Upper lobe of left lung (tissue), 6 donors: ENCODE measurements around the gene ABR. TPM values are rescaled to one million over a fixed set of nuclear protein-coding genes. Genes with fewer than 3 reads are reported as not detected.

Experiments used
- ATAC-seq, 2 donors: fragments of 200-7000 bp; cut with Tn5 transposase; one replicate each; pipeline ENCODE4 v1.9.1; 2022; ENCODE audit warnings: mild to moderate bottlenecking in 2 of 2, moderate library complexity in 2 of 2; ENCODE audit not compliant: low FRiP score in 2 of 2
- DNase-seq, 2 donors: peaks; one replicate each; pipeline ENCODE4 v3.0.0-alpha.2; 2019 to 2020
- H3K27ac ChIP-seq, 4 donors: fragments of 200-600 bp; sonication (generic); one replicate each; pipeline ENCODE4 v1.5.1; 2016 to 2019
- H3K27me3 ChIP-seq, 4 donors: fragments of 200-600 bp; sonication (generic); one replicate each; pipeline ENCODE4 v1.5.1; 2017 to 2019
- H3K36me3 ChIP-seq, 4 donors: fragments of 200-600 bp; sonication (generic); one replicate each; pipeline ENCODE4 v1.5.1; 2016 to 2019
- H3K4me1 ChIP-seq, 4 donors: fragments of 200-600 bp; sonication (generic); one replicate each; pipeline ENCODE4 v1.5.1; 2018 to 2019
- H3K4me3 ChIP-seq, 4 donors: fragments of 200-600 bp; sonication (generic); one replicate each; pipeline ENCODE4 v1.5.1; 2017 to 2019; ENCODE audit warnings: mild to moderate bottlenecking in 2 of 4, moderate library complexity in 1 of 4
- H3K9me3 ChIP-seq, 4 donors: fragments of 200-600 bp; sonication (generic); one replicate each; pipeline ENCODE4 v1.5.1; 2018 to 2019
- EP300 ChIP-seq, 4 donors: sonication (generic); formaldehyde crosslinking; IDR thresholded peaks; one replicate each; pipeline ENCODE4 v1.5.1; 2017; ENCODE audit warnings: antibody characterized with exemption in 4 of 4, control low read depth in 2 of 4
- POLR2A ChIP-seq, 4 donors: fragments of 450-650 bp; IDR thresholded peaks; one replicate each; pipeline ENCODE4 v1.5.1; 2016 to 2017; ENCODE audit warnings: antibody characterized with exemption in 4 of 4, mild to moderate bottlenecking in 2 of 4
- POLR2AphosphoS5 ChIP-seq, 2 donors: sonication (generic); formaldehyde crosslinking; IDR thresholded peaks; one replicate each; pipeline ENCODE4 v1.5.1; 2017; ENCODE audit warnings: antibody characterized with exemption in 2 of 2
- WGBS, 2 donors: methylation state at CpG; one replicate each; pipeline ENCODE4 v1.1.5; 2017 to 2018; 5-methylcytosine and 5-hydroxymethylcytosine counted together
- total RNA-seq, 6 donors: library from RNA; depleted of rRNA in 4 of 6; stranded (reverse); fragments of >200 nt in 4 of 6; gene quantifications; one replicate each; pipeline versions ENCODE4 v1.1.0 to v1.2.1, GENCODE V29; 2016 to 2021
- TF ChIP-seq, protein P1 (sequence below), 6 experiments: fragments of 450-650 bp in 4 of 6; fragments of 200-600 bp in 2 of 6; sonication (generic) in 2 of 6; IDR thresholded peaks; one replicate each; pipeline ENCODE4 v1.5.1; 2016 to 2019; ENCODE audit warnings: antibody characterized with exemption in 6 of 6
- donor health status: DM: no; HTN: no; CAD: no; lungs with moderate emphysema.
- donor health status: DM: no; HTN: yes; CAD: no; lungs with severe emphysema.

The ABR gene
- total RNA-seq, 6 donors from 2014 or later = 117 to 645 (median 206) TPM

DNA sequence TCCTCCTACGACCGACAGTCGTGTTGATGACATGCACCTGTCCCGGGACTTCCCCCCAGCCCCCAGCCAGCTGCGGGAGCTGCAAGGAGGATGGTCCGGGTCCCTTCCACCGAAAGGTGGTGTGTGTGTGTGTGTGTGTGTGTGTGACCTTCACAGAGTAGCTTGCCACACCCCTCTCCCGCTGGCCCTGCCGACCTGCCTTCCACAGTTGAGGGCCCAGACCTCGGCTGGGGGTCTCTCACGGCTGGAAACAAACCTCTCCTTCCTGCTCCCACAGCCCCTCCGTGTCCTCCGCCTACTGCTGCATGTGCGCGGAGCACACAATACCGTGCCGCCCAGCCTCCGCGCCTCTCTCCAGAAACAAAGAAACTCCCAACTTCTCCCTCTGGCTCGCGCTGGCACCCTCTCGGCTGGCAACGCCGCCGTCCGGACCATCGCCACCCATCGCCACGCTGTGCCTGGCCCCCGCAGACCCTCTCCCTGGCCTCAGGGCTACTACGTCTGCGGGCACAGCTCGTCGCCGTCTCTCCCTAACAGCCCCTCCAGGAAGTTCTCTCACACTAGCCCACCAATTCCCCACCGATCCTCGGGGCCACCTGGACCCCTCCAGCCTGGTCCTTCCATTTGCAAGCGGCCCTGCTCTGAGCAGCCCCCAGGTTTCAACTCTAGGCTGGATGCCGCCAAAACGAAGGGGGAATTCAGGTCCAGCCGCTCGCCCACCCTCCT, 101.6 kb downstream of the ABR start:
- Histone ChIP-seq H3K4me1 (peaks cover 27 to 35% (median 31%) of the 10 kb centered on the region in 4 donors), H3K4me3 (no peak overlapping the region), H3K36me3 (peaks cover 3 to 79% (median 44%) of the 10 kb centered on the region in 4 donors), H3K27me3 (no peaks in the 10 kb centered on the region), H3K9me3 (no peaks in the 10 kb centered on the region), H3K27ac (no peak overlapping the region)
- DNase-seq (peak in 1 of 2 donors; percentile 78), ATAC-seq (no peak)
- TF ChIP-seq EP300 (IDR thresholded peaks at IDR 0.05) = no peak
- no peak for TF ChIP-seq POLR2A (IDR thresholded peaks at IDR 0.05)
- TF ChIP-seq, protein P1, sequence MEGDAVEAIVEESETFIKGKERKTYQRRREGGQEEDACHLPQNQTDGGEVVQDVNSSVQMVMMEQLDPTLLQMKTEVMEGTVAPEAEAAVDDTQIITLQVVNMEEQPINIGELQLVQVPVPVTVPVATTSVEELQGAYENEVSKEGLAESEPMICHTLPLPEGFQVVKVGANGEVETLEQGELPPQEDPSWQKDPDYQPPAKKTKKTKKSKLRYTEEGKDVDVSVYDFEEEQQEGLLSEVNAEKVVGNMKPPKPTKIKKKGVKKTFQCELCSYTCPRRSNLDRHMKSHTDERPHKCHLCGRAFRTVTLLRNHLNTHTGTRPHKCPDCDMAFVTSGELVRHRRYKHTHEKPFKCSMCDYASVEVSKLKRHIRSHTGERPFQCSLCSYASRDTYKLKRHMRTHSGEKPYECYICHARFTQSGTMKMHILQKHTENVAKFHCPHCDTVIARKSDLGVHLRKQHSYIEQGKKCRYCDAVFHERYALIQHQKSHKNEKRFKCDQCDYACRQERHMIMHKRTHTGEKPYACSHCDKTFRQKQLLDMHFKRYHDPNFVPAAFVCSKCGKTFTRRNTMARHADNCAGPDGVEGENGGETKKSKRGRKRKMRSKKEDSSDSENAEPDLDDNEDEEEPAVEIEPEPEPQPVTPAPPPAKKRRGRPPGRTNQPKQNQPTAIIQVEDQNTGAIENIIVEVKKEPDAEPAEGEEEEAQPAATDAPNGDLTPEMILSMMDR (IDR thresholded peaks at IDR 0.05) = no peak
- no peak for TF ChIP-seq POLR2AphosphoS5 (IDR thresholded peaks at IDR 0.05)
- 83 to 89% methylated on average over 34 to 41 of the region's 42 CpGs for WGBS, 2 donors

DNA sequence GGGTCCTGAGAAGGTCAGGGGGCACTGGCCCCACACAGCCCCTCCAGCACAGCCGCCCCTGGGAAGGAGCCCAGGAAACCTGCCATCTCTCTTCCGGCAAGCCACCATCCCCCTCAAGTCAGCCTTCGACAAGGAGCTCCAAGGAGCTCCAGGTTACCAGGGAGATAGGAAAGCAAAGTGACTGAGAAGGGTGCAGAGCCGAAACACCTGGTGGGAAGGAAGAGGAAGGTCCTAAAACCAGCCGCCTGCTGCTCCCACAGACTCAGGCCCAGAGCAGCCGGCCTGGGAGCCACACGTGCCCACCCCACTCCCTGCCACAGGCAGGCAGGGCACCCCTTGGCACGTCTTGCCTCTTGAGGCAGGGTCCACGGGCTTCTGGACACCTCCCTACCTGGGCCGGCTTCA, 102.2 kb downstream of the ABR start:
- H3K4me1 ChIP-seq = peaks cover 24 to 30% (median 28%) of the 10 kb centered on the region in 4 donors
- no peak for ATAC-seq
- 91 to 93% methylated on average over 9 of the region's 10 CpGs for WGBS, 2 donors
- DNase-seq = no peak
- H3K4me3 ChIP-seq = no peak overlapping the region
- TF ChIP-seq EP300 (IDR thresholded peaks at IDR 0.05) (no peak), POLR2AphosphoS5 (IDR thresholded peaks at IDR 0.05) (no peak), POLR2A (IDR thresholded peaks at IDR 0.05) (no peak)
- TF ChIP-seq, protein P1 (IDR thresholded peaks at IDR 0.05) = no peak
- peaks cover 4 to 82% (median 45%) of the 10 kb centered on the region in 4 donors for H3K36me3 ChIP-seq
- H3K27ac ChIP-seq = no peak overlapping the region
- no peaks in the 10 kb centered on the region for H3K9me3 ChIP-seq
- H3K27me3 ChIP-seq = no peaks in the 10 kb centered on the region

DNA sequence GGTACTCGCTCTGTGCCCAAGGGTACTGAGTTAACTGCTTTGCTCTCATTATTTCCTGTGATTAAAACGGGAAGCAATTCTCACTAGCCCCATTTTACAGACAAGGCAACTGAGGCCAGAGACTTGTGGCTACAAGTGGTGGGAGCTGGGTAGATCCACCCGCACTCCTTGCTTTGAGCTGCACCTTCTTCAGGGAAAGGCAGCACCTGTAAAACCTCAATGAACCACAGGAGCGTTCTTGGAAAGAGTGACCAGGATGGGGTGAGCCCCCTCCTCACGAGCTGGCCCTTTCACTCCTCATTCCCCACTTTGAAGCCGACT, 102.8 kb downstream of the ABR start:
- Histone ChIP-seq H3K27ac (no peak overlapping the region), H3K4me1 (peaks cover 20 to 23% (median 22%) of the 10 kb centered on the region in 4 donors), H3K4me3 (no peak overlapping the region), H3K27me3 (no peaks in the 10 kb centered on the region), H3K36me3 (peaks cover 3 to 84% (median 44%) of the 10 kb centered on the region in 4 donors), H3K9me3 (no peaks in the 10 kb centered on the region)
- DNase-seq (no peak), ATAC-seq (no peak)
- WGBS, 2 donors = 93 to 94% methylated on average over 6 of the region's 6 CpGs
- TF ChIP-seq EP300 (IDR thresholded peaks at IDR 0.05) = no peak
- no peak for TF ChIP-seq POLR2A (IDR thresholded peaks at IDR 0.05)
- TF ChIP-seq, protein P1 (IDR thresholded peaks at IDR 0.05) = no peak
- no peak for TF ChIP-seq POLR2AphosphoS5 (IDR thresholded peaks at IDR 0.05)

DNA sequence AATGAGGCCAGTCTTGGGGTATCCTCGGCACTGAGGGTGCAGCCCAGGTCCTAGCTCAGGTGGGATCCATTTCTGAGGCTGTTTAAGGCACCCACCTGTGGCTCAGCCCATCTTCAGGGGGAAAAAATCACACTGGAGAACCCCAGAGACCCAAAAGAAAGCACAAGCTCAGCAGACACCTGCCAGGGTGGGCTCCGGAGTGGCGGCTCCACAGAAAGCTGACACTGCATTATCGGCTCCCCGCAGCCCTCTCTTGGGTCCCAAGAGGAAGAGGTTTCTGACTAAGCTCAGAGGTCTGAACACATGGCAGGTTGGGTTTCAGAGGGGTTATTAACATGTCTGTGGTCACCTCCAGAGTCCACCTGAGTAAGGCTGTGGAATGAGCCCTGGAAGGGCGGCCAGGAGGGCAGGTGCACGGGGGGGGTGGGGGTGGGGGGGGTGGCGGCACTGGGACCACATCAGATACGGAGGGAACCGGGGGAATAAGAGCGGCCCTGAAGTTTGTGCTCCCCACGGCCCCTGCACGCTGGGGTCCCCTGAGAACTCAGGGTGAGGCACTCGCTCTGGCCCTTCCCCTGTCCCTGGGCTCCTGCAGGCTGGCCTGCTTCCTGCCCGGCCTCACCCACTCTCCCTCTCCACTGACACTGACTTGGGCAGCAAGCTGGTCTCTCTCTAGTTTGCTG, 103.3 kb downstream of the ABR start:
- H3K27ac ChIP-seq = no peak overlapping the region
- H3K9me3 ChIP-seq = no peaks in the 10 kb centered on the region
- ATAC-seq = no peak
- 91 to 93% methylated on average over 13 to 15 of the region's 15 CpGs for WGBS, 2 donors
- H3K4me3 ChIP-seq = no peak overlapping the region
- no peaks in the 10 kb centered on the region for H3K27me3 ChIP-seq
- H3K4me1 ChIP-seq = peaks cover 15 to 18% (median 18%) of the 10 kb centered on the region in 4 donors
- TF ChIP-seq POLR2AphosphoS5 (IDR thresholded peaks at IDR 0.05) (no peak), EP300 (IDR thresholded peaks at IDR 0.05) (no peak), POLR2A (IDR thresholded peaks at IDR 0.05) (no peak)
- TF ChIP-seq, protein P1 (IDR thresholded peaks at IDR 0.05) = no peak
- DNase-seq = no peak
- H3K36me3 ChIP-seq = peaks cover 3 to 84% (median 45%) of the 10 kb centered on the region in 4 donors
